Measurements from ENCODE around the gene BMPR1A.
"Not testable (repeated sequence)": the region's sequence is repeated elsewhere in the genome, so short reads cannot be mapped to it uniquely, and the experiment has no call there.

The BMPR1A gene

GRCh38 chr10:86863484-86863842 lies 107.0 kb downstream of the BMPR1A start:
- H3K27me3 ChIP-seq (ENCODE audit: control insufficient read depth, insufficient read depth, low read length), result no peaks in the 10 kb centered on the region
- no peak overlapping the region for H3K27ac ChIP-seq (ENCODE audit: low read depth, low read length)
- no peak overlapping the region for H3K9ac ChIP-seq (ENCODE audit: low read length)

GRCh38 chr10:86865011-86865811 lies 108.8 kb downstream of the BMPR1A start:
- H3K9ac ChIP-seq (ENCODE audit: low read length); H3K4me3 ChIP-seq (ENCODE audit: low read length); H3K36me3 ChIP-seq (ENCODE audit: control insufficient read depth, insufficient read depth, low read length); H3K27ac ChIP-seq (ENCODE audit: low read depth, low read length); H3K27me3 ChIP-seq (ENCODE audit: control insufficient read depth, insufficient read depth, low read length): not testable (repeated sequence)
- H3K4me1 ChIP-seq (ENCODE audit: control insufficient read depth, insufficient read depth, low read length), result peaks cover 11% of the 10 kb centered on the region

More at GRCh38 chr10:86863484-86863842, 107.0 kb downstream of the BMPR1A start:
- Histone ChIP-seq H3K4me1 (ENCODE audit: control insufficient read depth, insufficient read depth, low read length) (peaks cover 10% of the 10 kb centered on the region), H3K36me3 (ENCODE audit: control insufficient read depth, insufficient read depth, low read length) (no peaks in the 10 kb centered on the region), H3K4me3 (ENCODE audit: low read length) (no peak overlapping the region)

GRCh38 chr10:86867149-86867548 lies 110.7 kb downstream of the BMPR1A start:
- no peaks in the 10 kb centered on the region for H3K36me3 ChIP-seq (ENCODE audit: control insufficient read depth, insufficient read depth, low read length)
- H3K4me1 ChIP-seq (ENCODE audit: control insufficient read depth, insufficient read depth, low read length), result peaks cover 9% of the 10 kb centered on the region
- no peak overlapping the region for H3K4me3 ChIP-seq (ENCODE audit: low read length)
- no peak overlapping the region for H3K27ac ChIP-seq (ENCODE audit: low read depth, low read length)
- no peak overlapping the region for H3K9ac ChIP-seq (ENCODE audit: low read length)
- no peaks in the 10 kb centered on the region for H3K27me3 ChIP-seq (ENCODE audit: control insufficient read depth, insufficient read depth, low read length)

GRCh38 chr10:86868353-86868752 lies 111.9 kb downstream of the BMPR1A start:
- H3K27ac ChIP-seq (ENCODE audit: low read depth, low read length), result peak overlapping the region; percentile 20
- H3K36me3 ChIP-seq (ENCODE audit: control insufficient read depth, insufficient read depth, low read length), result no peaks in the 10 kb centered on the region
- no peak overlapping the region for H3K9ac ChIP-seq (ENCODE audit: low read length)
- no peaks in the 10 kb centered on the region for H3K27me3 ChIP-seq (ENCODE audit: control insufficient read depth, insufficient read depth, low read length)
- H3K4me3 ChIP-seq (ENCODE audit: low read length), result no peak overlapping the region
- H3K4me1 ChIP-seq (ENCODE audit: control insufficient read depth, insufficient read depth, low read length), result peaks cover 4% of the 10 kb centered on the region

GRCh38 chr10:86870679-86871078 lies 114.3 kb downstream of the BMPR1A start:
- H3K36me3 ChIP-seq (ENCODE audit: control insufficient read depth, insufficient read depth, low read length), result no peaks in the 10 kb centered on the region
- H3K4me3 ChIP-seq (ENCODE audit: low read length), result no peak overlapping the region
- H3K27me3 ChIP-seq (ENCODE audit: control insufficient read depth, insufficient read depth, low read length), result no peaks in the 10 kb centered on the region
- peaks cover 4% of the 10 kb centered on the region for H3K4me1 ChIP-seq (ENCODE audit: control insufficient read depth, insufficient read depth, low read length)
- H3K9ac ChIP-seq (ENCODE audit: low read length), result no peak overlapping the region
- H3K27ac ChIP-seq (ENCODE audit: low read depth, low read length), result no peak overlapping the region

GRCh38 chr10:86871563-86872183 lies 115.3 kb downstream of the BMPR1A start:
- peaks cover 4% of the 10 kb centered on the region for H3K4me1 ChIP-seq (ENCODE audit: control insufficient read depth, insufficient read depth, low read length)
- no peak overlapping the region for H3K9ac ChIP-seq (ENCODE audit: low read length)
- no peaks in the 10 kb centered on the region for H3K36me3 ChIP-seq (ENCODE audit: control insufficient read depth, insufficient read depth, low read length)
- no peaks in the 10 kb centered on the region for H3K27me3 ChIP-seq (ENCODE audit: control insufficient read depth, insufficient read depth, low read length)
- no peak overlapping the region for H3K4me3 ChIP-seq (ENCODE audit: low read length)
- H3K27ac ChIP-seq (ENCODE audit: low read depth, low read length), result no peak overlapping the region

GRCh38 chr10:86872757-86873156 lies 116.3 kb downstream of the BMPR1A start:
- H3K27ac ChIP-seq (ENCODE audit: low read depth, low read length), result no peak overlapping the region
- no peak overlapping the region for H3K9ac ChIP-seq (ENCODE audit: low read length)
- no peaks in the 10 kb centered on the region for H3K36me3 ChIP-seq (ENCODE audit: control insufficient read depth, insufficient read depth, low read length)
- H3K4me3 ChIP-seq (ENCODE audit: low read length), result no peak overlapping the region
- H3K27me3 ChIP-seq (ENCODE audit: control insufficient read depth, insufficient read depth, low read length), result no peaks in the 10 kb centered on the region
- H3K4me1 ChIP-seq (ENCODE audit: control insufficient read depth, insufficient read depth, low read length), result peaks cover 4% of the 10 kb centered on the region

- H3K36me3 ChIP-seq (ENCODE audit: control insufficient read depth, insufficient read depth, low read length), result no peaks in the 10 kb centered on the region
- no peaks in the 10 kb centered on the region for H3K4me1 ChIP-seq (ENCODE audit: control insufficient read depth, insufficient read depth, low read length)
- H3K27me3 ChIP-seq (ENCODE audit: control insufficient read depth, insufficient read depth, low read length), result no peaks in the 10 kb centered on the region
- no peak overlapping the region for H3K4me3 ChIP-seq (ENCODE audit: low read length)
- H3K9ac ChIP-seq (ENCODE audit: low read length), result no peak overlapping the region
- no peak overlapping the region for H3K27ac ChIP-seq (ENCODE audit: low read depth, low read length)
These were observed 120.3 kb downstream of the BMPR1A start for GRCh38 chr10:86876748-86877147.

GRCh38 chr10:86878983-86879713 lies 122.7 kb downstream of the BMPR1A start:
- Histone ChIP-seq H3K4me3 (ENCODE audit: low read length) (no peak overlapping the region), H3K4me1 (ENCODE audit: control insufficient read depth, insufficient read depth, low read length) (no peaks in the 10 kb centered on the region)

GRCh38 chr10:86880971-86881370 lies 124.6 kb downstream of the BMPR1A start:
- Histone ChIP-seq H3K4me1 (ENCODE audit: control insufficient read depth, insufficient read depth, low read length) (no peaks in the 10 kb centered on the region), H3K27me3 (ENCODE audit: control insufficient read depth, insufficient read depth, low read length) (no peaks in the 10 kb centered on the region), H3K27ac (ENCODE audit: low read depth, low read length) (no peak overlapping the region), H3K9ac (ENCODE audit: low read length) (no peak overlapping the region), H3K36me3 (ENCODE audit: control insufficient read depth, insufficient read depth, low read length) (no peaks in the 10 kb centered on the region), H3K4me3 (ENCODE audit: low read length) (no peak overlapping the region)

More at GRCh38 chr10:86878983-86879713, 122.7 kb downstream of the BMPR1A start:
- H3K36me3 ChIP-seq (ENCODE audit: control insufficient read depth, insufficient read depth, low read length), result no peaks in the 10 kb centered on the region
- H3K27ac ChIP-seq (ENCODE audit: low read depth, low read length), result no peak overlapping the region
- no peak overlapping the region for H3K9ac ChIP-seq (ENCODE audit: low read length)
- no peaks in the 10 kb centered on the region for H3K27me3 ChIP-seq (ENCODE audit: control insufficient read depth, insufficient read depth, low read length)

- Histone ChIP-seq H3K36me3 (ENCODE audit: control insufficient read depth, insufficient read depth, low read length) (peaks cover 3% of the 10 kb centered on the region), H3K4me3 (ENCODE audit: low read length) (no peak overlapping the region), H3K27ac (ENCODE audit: low read depth, low read length) (no peak overlapping the region), H3K9ac (ENCODE audit: low read length) (no peak overlapping the region), H3K27me3 (ENCODE audit: control insufficient read depth, insufficient read depth, low read length) (no peaks in the 10 kb centered on the region), H3K4me1 (ENCODE audit: control insufficient read depth, insufficient read depth, low read length) (no peaks in the 10 kb centered on the region)
These were observed 132.4 kb downstream of the BMPR1A start for GRCh38 chr10:86888585-86889381.

GRCh38 chr10:86889997-86890396 lies 133.6 kb downstream of the BMPR1A start:
- H3K27ac ChIP-seq (ENCODE audit: low read depth, low read length), result no peak overlapping the region
- no peaks in the 10 kb centered on the region for H3K4me1 ChIP-seq (ENCODE audit: control insufficient read depth, insufficient read depth, low read length)
- H3K36me3 ChIP-seq (ENCODE audit: control insufficient read depth, insufficient read depth, low read length), result peaks cover 3% of the 10 kb centered on the region
- no peaks in the 10 kb centered on the region for H3K27me3 ChIP-seq (ENCODE audit: control insufficient read depth, insufficient read depth, low read length)
- H3K9ac ChIP-seq (ENCODE audit: low read length), result no peak overlapping the region
- no peak overlapping the region for H3K4me3 ChIP-seq (ENCODE audit: low read length)

Measured in rectal smooth muscle tissue (tissue), 1 donor.